Body of pancreas (tissue), 4 donors: Measurements from ENCODE around the gene GNAO1.

ENCODE experiments used
- CTCF ChIP-seq, 7 experiments: fragments of 450-650 bp in 4 of 7; fragments of 200-600 bp in 3 of 7; sonication (generic) in 3 of 7; IDR thresholded peaks; one replicate each; pipeline ENCODE4 v1.5.1; 2016 to 2019; ENCODE audit warnings: antibody characterized with exemption in 7 of 7
- POLR2A ChIP-seq, 3 donors: fragments of 450-650 bp; IDR thresholded peaks; one replicate each; pipeline ENCODE4 v1.6.1; 2016; ENCODE audit warnings: antibody characterized with exemption in 3 of 3, mild to moderate bottlenecking in 2 of 3

GRCh38 chr16:56269281-56269680 lies 78.0 kb downstream of the GNAO1 start:
- TF ChIP-seq CTCF (IDR thresholded peaks at IDR 0.05) (no peak), POLR2A (IDR thresholded peaks at IDR 0.05) (no peak)
